ENCODE measurements around the gene FCN1. TPM values are rescaled to one million over a fixed set of nuclear protein-coding genes. Genes with fewer than 3 reads are reported as not detected.

The FCN1 gene
- total RNA-seq, 1 experiment from 2014 or later, result not detected

GRCh38 chr9:134913713-134914500 is 3.8 kb downstream of the FCN1 start:
- ChIA-PET CTCF (no interaction called here), POLR2A (ENCODE audit: unreplicated experiment) (no interaction called here)
- no peak for TF ChIP-seq CTCF (conservative IDR thresholded peaks at IDR 0.05; ENCODE audit: low read depth, low read length)
- no peak for TF ChIP-seq EZH2 (IDR thresholded peaks at IDR 0.05; ENCODE audit: low read length, unreplicated experiment)
- TF ChIP-seq EZH2phosphoT487 (IDR thresholded peaks at IDR 0.05; ENCODE audit: borderline replicate concordance, low read length), result no peak
- no peaks in the 10 kb centered on the region for H3K36me3 ChIP-seq (ENCODE audit: low read depth, low read length)
- H3K27ac ChIP-seq (ENCODE audit: low read length), result no peak overlapping the region
- no peak overlapping the region for H3K4me2 ChIP-seq (ENCODE audit: low read length)
- H4K20me1 ChIP-seq (ENCODE audit: low read length), result no peaks in the 10 kb centered on the region
- no peak overlapping the region for H3K4me3 ChIP-seq (ENCODE audit: low read length)
- DNase-seq (no peak), ATAC-seq (no peak)
- no peaks in the 10 kb centered on the region for H3K9me2 ChIP-seq (replicated peaks; ENCODE audit: low read length)
- no peak overlapping the region for H2AFZ ChIP-seq (ENCODE audit: low read length)
- no peaks in the 10 kb centered on the region for H3K79me2 ChIP-seq (ENCODE audit: low read length)
- H3K9me3 ChIP-seq (ENCODE audit: low read length), result no peaks in the 10 kb centered on the region
- H3K4me1 ChIP-seq (ENCODE audit: insufficient read depth, low read length), result no peaks in the 10 kb centered on the region
- no peaks in the 10 kb centered on the region for H3F3A ChIP-seq (ENCODE audit: low read length, unreplicated experiment)
- intact Hi-C loops (cut with micrococcal nuclease), result no loop called here
- peaks cover 15% of the 10 kb centered on the region for H3K27me3 ChIP-seq (ENCODE audit: low read length)
- BruUV-seq (replicated peaks), result no TSS peak
- no peak overlapping the region for H3K9ac ChIP-seq (ENCODE audit: low read length)

GRCh38 chr9:134913041-134913712 is 4.5 kb downstream of the FCN1 start:
- CTCF ChIA-PET, result no interaction called here
- Histone ChIP-seq H2AFZ (ENCODE audit: low read length) (no peak overlapping the region), H3K9ac (ENCODE audit: low read length) (no peak overlapping the region), H3K4me3 (ENCODE audit: low read length) (no peak overlapping the region), H4K20me1 (ENCODE audit: low read length) (no peaks in the 10 kb centered on the region), H3F3A (ENCODE audit: low read length, unreplicated experiment) (no peaks in the 10 kb centered on the region), H3K27me3 (ENCODE audit: low read length) (peaks cover 15% of the 10 kb centered on the region), H3K79me2 (ENCODE audit: low read length) (no peaks in the 10 kb centered on the region), H3K36me3 (ENCODE audit: low read depth, low read length) (no peaks in the 10 kb centered on the region), H3K4me2 (ENCODE audit: low read length) (no peak overlapping the region), H3K9me3 (ENCODE audit: low read length) (no peaks in the 10 kb centered on the region), H3K27ac (ENCODE audit: low read length) (no peak overlapping the region), H3K4me1 (ENCODE audit: insufficient read depth, low read length) (no peaks in the 10 kb centered on the region), H3K9me2 (replicated peaks; ENCODE audit: low read length) (no peaks in the 10 kb centered on the region)
- intact Hi-C loops (cut with micrococcal nuclease), result no loop called here
- BruUV-seq (replicated peaks), result no TSS peak
- no peak for ATAC-seq
- POLR2A ChIA-PET (ENCODE audit: unreplicated experiment), result no interaction called here
- TF ChIP-seq EZH2phosphoT487 (IDR thresholded peaks at IDR 0.05; ENCODE audit: borderline replicate concordance, low read length) (no peak), EZH2 (IDR thresholded peaks at IDR 0.05; ENCODE audit: low read length, unreplicated experiment) (no peak), CTCF (conservative IDR thresholded peaks at IDR 0.05; ENCODE audit: low read depth, low read length) (no peak)
- no peak for DNase-seq
